A673 (cell line): ENCODE results near the gene SDE2.

Experiments used
- CTCF ChIP-seq: fragments of 300-800, 200-600 bp; sonication (generic); conservative IDR thresholded peaks from 2 replicates; pipeline ENCODE4 v1.5.1; 2017; ENCODE audit warnings: low read depth, mild to moderate bottlenecking, antibody characterized with exemption, low read length, moderate library complexity, mixed read lengths
- EZH2 ChIP-seq: fragments of 200-600 bp; sonication (generic); IDR thresholded peaks from 2 replicates; pipeline ENCODE4 v1.6.1; 2017; ENCODE audit warnings: borderline replicate concordance, low read depth, mild to moderate bottlenecking, mixed read lengths, antibody characterized with exemption, low read length; ENCODE audit not compliant: poor library complexity, severe bottlenecking

GRCh38 chr1:226047495-226047894 lies 48.4 kb upstream of the SDE2 start:
- no peak for TF ChIP-seq CTCF
- no peak for TF ChIP-seq EZH2
